ENCODE data around the gene MLH3. TPM values are rescaled to one million over a fixed set of nuclear protein-coding genes. Genes with fewer than 3 reads are reported as not detected.

MLH3 gene
- total RNA-seq, 1 donor from 2014 or later: 21.7 TPM

GRCh38 chr14:75042035-75042434 is 9.2 kb downstream of the MLH3 start:
- ATAC-seq (ENCODE audit: low read depth): no peak
- H3K27me3 Mint-ChIP-seq: no peaks in the 10 kb centered on the region
- DNase-seq: no peak
- H3K4me3 Mint-ChIP-seq: no peak overlapping the region
- H3K36me3 Mint-ChIP-seq (ENCODE audit: low read depth): peaks cover 37% of the 10 kb centered on the region
- peaks cover 17% of the 10 kb centered on the region for H3K4me1 Mint-ChIP-seq
- H3K27ac Mint-ChIP-seq: no peak overlapping the region
- intact Hi-C loops (cut with micrococcal nuclease): no loop called here
- no peaks in the 10 kb centered on the region for H3K9me3 Mint-ChIP-seq
- ChIA-PET POLR2A (no interaction called here), CTCF (no interaction called here)
- TF ChIP-seq CTCF (IDR thresholded peaks at IDR 0.05): no peak

- no peaks in the 10 kb centered on the region for H3K27me3 Mint-ChIP-seq
- H3K9me3 Mint-ChIP-seq: no peaks in the 10 kb centered on the region
- no peak overlapping the region for H3K27ac Mint-ChIP-seq
- intact Hi-C loops (cut with micrococcal nuclease): no loop called here
- H3K4me1 Mint-ChIP-seq: peaks cover 17% of the 10 kb centered on the region
- no peak for DNase-seq
- TF ChIP-seq CTCF (IDR thresholded peaks at IDR 0.05): no peak
- peaks cover 39% of the 10 kb centered on the region for H3K36me3 Mint-ChIP-seq (ENCODE audit: low read depth)
- no peak for ATAC-seq (ENCODE audit: low read depth)
- CTCF ChIA-PET: no interaction called here
- no peak overlapping the region for H3K4me3 Mint-ChIP-seq
- POLR2A ChIA-PET: no interaction called here
Observed at GRCh38 chr14:75041613-75042012, 9.7 kb downstream of the MLH3 start.

- Mint-ChIP-seq H3K4me3 (no peak overlapping the region), H3K4me1 (peaks cover 17% of the 10 kb centered on the region), H3K36me3 (ENCODE audit: low read depth) (peaks cover 42% of the 10 kb centered on the region), H3K9me3 (no peaks in the 10 kb centered on the region), H3K27me3 (no peaks in the 10 kb centered on the region), H3K27ac (no peak overlapping the region)
- intact Hi-C loops (cut with micrococcal nuclease): no loop called here
- ChIA-PET POLR2A (no interaction called here), CTCF (no interaction called here)
- DNase-seq: no peak
- no peak for TF ChIP-seq CTCF (IDR thresholded peaks at IDR 0.05)
- no peak for ATAC-seq (ENCODE audit: low read depth)
Observed at GRCh38 chr14:75040959-75041358, 10.3 kb downstream of the MLH3 start.

GRCh38 chr14:75040507-75040906 is 10.8 kb downstream of the MLH3 start:
- H3K27ac Mint-ChIP-seq: no peak overlapping the region
- H3K4me1 Mint-ChIP-seq: peaks cover 14% of the 10 kb centered on the region
- DNase-seq (no peak), ATAC-seq (ENCODE audit: low read depth) (no peak)
- no peaks in the 10 kb centered on the region for H3K27me3 Mint-ChIP-seq
- no peak for TF ChIP-seq CTCF (IDR thresholded peaks at IDR 0.05)
- H3K4me3 Mint-ChIP-seq: no peak overlapping the region
- H3K9me3 Mint-ChIP-seq: no peaks in the 10 kb centered on the region
- POLR2A ChIA-PET: no interaction called here
- CTCF ChIA-PET: no interaction called here
- peaks cover 45% of the 10 kb centered on the region for H3K36me3 Mint-ChIP-seq (ENCODE audit: low read depth)
- intact Hi-C loops (cut with micrococcal nuclease): no loop called here

- ChIA-PET CTCF (no interaction called here), POLR2A (no interaction called here)
- Mint-ChIP-seq H3K4me1 (no peaks in the 10 kb centered on the region), H3K27me3 (no peaks in the 10 kb centered on the region), H3K9me3 (no peaks in the 10 kb centered on the region), H3K27ac (no peak overlapping the region), H3K4me3 (no peak overlapping the region), H3K36me3 (ENCODE audit: low read depth) (peaks cover 68% of the 10 kb centered on the region)
- no peak for ATAC-seq (ENCODE audit: low read depth)
- TF ChIP-seq CTCF (IDR thresholded peaks at IDR 0.05): no peak
- intact Hi-C loops (cut with micrococcal nuclease): no loop called here
- no peak for DNase-seq
Observed at GRCh38 chr14:75032939-75033338, 18.3 kb downstream of the MLH3 start.

All from activated B cell treated with CpG ODN at 0.5 μM for 24 hours (primary cell).